OCI-M1 (cell line): ENCODE data around the gene MAP3K8.
"Not testable (repeated sequence)": the region's sequence is repeated elsewhere in the genome, so short reads cannot be mapped to it uniquely, and the experiment has no call there.

Experiments
- DNase-seq: peaks from one replicate; lab custom pipeline; 2025; lab: John Stamatoyannopoulos, UW

Gene MAP3K8

DNA sequence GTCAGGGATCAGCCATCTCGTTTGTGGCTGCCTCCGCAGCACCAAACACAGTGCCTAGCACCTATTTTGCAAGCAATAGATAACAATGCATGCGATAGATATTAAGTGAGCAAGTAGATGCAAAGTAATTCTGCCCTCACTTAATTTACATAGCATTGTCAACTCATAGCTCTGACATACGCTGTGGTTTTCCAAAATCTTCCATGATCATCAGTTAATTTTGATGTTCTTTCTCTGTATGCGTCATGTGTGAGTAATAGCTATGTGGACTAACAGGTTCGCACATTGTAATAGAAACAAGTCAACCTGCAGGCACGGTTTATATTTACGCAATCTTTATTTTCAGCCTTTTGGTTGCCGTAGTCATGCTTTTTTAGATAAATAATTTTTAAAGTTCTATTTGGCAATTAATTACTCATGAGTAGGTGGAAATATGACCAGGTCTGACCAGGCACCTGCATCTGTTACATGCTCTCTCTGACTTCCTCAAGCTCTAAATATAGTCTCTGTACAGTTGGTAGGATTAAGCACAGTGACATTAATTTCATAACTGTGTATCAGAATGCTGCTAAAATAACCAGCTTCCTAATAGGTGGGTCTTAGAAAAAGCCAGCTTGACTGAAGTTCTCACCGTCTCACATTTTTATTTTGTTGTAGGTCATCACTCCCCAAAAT lies 13.3 kb downstream of the MAP3K8 start:
- DNase-seq = no peak

DNA sequence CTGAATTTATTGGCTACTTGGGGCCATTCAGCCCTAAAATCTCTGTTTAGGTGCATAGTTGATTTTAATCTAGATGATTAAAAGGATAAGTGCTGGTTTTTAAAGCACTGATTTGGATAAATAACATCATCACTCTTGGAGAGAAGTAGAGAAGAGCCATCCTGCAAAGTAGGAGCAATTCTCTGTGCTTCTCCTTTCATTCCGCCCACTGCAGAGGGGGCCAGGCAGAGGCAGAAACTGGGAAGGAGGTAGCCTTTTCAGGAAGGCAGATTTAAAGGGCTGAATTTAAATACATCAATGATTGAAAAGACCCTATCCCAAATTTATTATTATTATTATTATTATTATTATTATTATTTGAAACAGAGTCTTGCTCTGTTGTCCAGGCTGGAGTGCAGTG lies 14.1 kb downstream of the MAP3K8 start:
- DNase-seq = no peak

DNA sequence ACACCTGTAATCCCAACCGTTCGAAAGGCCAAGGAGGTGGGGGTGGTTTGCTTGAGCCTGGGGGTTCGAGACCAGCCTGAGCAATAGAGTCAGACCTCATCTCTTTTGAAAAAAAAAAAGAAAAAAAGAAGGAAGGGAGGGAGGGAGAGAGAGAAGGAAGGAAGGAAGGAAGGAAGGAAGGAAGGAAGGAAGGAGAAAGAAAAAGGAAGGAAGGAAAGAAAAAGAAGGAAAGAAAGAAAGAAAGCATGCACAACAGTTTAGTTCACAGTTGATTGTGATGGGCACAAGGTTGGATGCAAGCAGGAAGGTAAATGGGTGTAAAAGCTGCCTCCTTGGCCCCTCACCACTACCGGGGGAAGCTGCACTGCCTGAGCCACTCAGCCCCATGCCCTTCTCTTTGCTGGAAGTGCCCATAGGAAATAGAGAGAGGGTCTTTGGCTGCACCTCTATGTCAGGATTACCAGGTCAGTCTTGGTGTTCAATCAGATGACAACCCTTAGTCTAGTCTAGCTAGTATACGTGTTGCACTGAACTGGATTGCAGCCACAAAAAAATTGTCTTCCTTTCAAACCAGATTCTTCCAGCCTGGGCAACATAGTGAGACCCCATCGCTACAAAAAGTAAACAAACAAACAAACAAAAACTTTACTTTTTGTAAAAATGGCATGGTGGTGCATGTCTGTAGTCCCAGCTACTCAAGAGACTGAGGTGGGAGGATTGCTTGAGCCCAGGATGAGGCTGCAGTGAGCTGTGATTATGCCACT lies 20.0 kb downstream of the MAP3K8 start:
- no peak for DNase-seq

DNA sequence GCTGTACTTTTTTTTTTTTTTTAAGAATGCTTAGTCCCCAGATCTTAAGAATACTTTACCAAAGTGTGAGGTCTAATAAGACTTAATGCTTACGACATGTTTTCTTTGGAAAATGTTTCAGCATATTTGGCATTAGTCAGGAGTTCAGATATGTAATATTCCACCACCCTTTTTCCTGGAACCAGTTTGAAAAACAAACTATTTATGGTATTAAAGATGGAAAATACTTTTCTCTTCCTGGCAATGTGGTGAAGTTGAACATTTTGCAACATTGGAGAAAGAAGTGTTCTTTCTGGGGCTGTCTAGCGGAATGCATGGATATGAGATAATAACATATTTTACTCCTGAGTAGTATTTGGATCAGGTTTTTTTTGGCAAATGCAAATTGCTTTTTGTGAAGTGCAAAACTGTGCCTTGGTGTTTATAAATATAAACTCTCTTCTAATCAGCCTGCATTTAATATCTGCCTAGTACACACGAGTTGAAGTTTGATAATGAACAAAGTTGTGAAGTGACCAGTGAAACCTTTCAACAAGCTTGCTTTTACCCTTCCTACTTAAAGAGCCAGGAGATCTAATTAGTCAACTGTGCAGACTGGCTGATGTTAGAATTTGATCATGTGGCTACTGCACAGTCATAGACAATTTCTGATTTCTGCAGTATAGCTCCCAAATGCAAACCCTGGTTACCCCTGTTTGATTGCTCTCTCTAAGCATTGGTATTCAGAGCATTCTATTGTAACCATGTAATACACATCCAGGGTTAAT lies 20.9 kb downstream of the MAP3K8 start:
- no peak for DNase-seq

DNA sequence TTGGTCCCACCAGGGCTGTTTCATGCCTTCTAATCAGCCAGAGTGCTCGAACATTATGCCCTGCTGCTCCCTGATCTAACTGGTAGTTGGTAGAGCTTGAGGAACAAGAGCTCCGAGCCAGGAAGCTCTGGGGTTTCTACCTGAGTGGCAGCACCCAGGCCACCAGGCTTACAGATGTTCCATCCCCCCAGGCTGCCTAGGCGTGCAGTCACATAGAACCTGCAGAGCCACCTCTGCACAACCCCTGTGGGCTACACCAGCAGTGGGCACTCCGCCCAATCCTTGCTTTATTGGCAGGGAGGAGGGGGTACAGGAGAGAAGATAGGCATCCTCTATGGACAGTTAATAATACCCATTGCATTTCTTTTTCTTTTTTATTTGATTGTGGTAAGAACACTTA lies 21.8 kb downstream of the MAP3K8 start:
- DNase-seq = no peak

DNA sequence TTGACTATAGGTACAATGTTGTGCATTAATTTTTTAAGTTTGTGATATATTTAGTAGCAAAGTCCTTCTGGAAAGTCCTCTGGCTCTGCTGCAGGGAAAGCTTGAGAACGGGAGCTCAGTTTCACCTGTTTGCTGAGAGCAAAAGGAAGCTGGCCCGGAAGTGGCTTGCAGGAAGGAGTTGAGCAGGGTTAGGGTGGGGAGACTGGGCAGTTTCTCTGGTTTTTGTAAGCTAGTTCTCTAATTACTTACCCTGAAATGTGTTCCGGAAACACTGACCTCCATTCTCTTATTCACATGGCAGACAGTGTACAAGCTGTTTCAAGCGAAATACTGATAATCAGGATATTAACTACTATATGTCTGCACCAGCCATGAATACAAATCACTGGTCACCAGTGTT lies 22.3 kb downstream of the MAP3K8 start:
- DNase-seq = no peak

DNA sequence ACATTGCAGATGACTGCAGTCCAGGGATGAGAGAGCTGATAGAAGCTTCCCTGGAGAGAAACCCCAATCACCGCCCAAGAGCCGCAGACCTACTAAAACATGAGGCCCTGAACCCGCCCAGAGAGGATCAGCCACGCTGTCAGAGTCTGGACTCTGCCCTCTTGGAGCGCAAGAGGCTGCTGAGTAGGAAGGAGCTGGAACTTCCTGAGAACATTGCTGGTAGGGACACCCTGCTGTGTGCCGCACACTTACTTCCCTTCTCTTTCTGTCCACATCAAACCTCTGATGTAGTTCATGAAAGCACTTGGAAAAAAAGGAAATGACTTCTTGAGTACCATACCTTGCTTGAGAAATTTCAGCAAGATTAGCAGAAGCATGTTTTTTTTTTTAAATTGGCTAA lies 25.3 kb downstream of the MAP3K8 start:
- no peak for DNase-seq

DNA sequence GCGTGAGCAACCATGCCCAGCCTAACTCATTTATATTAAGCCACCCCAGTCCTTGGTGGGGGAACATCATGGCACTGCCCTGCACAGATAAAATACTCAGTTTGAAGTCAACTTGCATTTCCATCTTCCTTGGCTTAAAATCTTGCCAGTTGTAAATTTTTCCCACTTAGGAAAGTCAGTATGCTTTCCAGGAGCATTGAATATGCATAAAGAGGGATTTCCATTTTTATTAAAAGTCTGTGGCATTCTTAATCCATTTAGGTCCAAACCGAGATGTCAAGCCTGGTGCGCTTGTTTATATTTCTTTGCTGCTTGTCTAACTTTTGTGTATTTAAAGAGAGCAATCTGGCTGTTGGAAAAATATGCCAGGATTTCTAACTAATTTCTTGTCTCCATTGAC lies 26.1 kb downstream of the MAP3K8 start:
- DNase-seq = no peak

DNA sequence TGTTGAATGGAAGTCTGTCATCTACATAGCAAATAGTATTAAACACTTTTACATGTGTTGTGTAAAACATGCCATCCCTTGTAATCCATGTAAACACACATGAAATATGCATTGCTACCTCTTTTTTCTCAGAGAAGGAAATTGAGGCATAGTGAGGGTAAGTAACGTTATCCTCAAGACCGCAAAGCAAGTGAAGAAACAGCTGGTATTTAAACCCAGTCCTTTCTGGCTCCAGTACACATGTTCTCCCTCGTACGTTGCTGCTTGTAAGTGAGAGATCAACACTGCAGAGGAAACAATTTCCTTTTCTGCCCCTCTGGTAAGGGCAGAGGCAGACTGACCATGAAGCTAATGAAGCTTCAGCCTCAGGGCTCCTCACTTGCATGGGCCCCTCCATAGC lies 28.5 kb downstream of the MAP3K8 start:
- no peak for DNase-seq

DNA sequence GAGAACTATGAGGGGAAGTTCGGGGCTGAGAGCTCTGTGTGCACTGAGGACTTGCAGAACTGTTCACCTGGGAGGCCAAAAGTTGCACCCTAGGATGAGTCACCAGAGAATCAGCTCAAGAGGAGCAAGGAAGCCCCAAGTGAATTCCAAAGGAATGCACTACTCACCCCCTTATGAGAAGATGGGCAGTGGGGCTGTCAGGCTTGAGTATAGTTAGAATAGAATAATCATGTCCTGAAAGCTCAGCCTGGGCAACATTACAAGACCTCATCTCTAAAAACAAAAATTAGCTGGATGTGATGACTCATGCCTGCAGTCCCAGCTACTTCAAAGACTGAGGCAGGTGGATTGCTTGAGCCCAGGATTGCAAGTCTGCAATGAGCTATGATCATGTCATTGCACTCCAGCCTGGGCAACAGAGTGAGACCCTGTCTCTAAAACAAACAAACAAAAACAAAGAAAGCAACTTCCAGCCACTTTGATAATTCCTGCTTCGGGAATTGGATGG lies 30.0 kb downstream of the MAP3K8 start:
- DNase-seq = peak; percentile 11

DNA sequence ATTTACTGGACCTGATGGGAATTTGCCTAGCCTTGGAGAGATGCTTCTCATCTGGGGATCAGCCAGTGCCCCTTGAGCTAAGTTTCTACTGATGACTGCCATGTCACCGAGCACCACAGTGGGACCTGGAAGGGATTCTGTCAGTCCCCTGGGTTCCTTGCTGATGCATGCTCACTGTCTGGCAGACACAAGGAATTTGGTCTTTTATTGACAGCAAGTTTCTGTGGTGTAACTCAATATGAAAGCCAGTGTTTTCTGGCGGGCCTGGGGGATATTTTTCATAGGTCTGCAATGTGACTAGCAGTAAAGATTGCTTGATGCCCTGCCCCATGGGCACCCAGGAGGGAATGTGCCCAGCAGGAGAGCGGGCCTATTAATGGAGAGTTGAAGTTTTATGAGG lies 30.7 kb downstream of the MAP3K8 start:
- no peak for DNase-seq

DNA sequence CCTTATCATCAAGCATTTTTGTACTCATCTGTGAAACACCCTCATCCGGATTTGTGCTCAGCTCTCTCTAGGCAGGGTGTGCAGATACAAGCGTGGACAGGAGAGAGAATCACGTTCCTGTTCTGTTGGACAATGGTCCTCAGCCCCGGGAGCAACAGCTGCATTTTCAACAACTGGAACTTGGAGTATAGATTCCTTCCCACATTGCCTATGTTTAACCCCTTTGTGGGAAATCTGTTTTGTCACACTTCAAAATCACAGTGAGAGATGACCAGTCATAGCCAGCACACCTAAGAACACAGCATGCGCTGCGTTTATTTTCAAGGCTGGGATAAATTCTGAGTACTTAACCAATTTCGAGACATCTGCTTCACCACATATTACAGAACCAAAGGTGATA lies 32.5 kb downstream of the MAP3K8 start:
- DNase-seq = no peak

DNA sequence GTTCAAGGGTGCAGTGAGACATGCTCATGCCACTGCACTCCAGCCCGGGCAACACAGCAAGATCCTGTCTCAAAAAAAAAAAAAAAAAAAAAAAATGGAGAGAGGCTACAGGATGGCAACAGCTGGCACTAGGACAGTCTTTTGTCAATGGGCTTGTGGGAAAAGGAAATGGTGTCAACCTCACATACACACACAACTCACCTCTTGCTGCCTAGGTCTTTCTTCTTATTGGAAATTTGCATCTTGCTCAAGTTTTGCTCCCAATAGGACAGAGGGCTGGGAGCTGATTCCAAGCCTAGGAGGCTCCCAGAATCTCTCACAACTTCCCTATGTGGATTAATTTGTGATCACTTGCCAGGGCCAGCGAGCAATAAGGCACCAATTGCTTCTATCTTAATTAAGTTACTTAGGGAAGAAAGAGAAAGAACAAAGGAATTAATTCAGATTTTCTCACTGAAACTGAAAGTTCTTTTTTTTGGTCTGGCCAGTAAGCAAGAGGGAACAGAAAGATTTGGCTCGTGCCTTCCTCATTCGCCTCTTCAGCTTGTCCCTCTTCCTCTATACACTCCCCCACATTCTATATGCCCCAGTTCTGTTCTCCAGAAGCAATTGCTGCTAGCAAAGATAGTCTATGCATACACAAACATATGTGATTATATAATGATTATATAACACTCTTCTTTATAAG lies 33.8 kb downstream of the MAP3K8 start:
- DNase-seq = peak; percentile 85

DNA sequence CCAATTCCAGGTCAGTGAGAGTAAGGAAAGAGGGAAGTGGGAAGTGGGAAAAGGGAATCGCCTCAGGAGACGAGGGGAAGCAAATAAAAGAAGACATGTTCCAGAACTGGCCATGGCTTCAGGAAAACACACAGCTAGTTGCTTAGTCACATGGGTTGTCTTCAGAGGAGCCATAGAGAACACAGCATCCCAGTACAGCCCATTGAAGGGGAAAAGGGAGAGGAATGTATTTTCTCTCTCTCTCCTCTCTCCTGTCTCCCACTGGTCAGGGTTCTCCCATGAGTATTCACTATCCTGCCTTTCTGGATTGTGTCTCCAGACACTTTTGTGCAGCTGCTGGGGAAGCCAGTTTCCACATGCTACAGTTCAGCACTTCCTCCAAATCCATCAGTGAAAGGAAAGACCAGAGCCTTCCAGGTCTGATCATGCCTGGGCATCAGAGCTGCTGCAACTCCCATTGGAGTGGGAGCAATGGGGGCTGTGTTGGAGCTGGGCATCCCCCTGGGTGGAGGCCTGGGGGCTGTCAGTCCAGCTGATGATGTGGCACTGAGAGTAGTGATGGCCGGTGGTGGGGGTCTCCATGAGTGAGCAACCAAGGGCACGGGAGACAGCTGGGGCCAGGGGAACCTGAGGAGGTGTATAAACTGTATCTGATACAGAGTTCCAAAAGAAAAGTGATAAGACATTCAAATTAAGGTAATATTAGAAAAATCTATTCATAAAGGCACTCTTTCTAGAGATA lies 38.6 kb downstream of the MAP3K8 start:
- no peak for DNase-seq

DNA sequence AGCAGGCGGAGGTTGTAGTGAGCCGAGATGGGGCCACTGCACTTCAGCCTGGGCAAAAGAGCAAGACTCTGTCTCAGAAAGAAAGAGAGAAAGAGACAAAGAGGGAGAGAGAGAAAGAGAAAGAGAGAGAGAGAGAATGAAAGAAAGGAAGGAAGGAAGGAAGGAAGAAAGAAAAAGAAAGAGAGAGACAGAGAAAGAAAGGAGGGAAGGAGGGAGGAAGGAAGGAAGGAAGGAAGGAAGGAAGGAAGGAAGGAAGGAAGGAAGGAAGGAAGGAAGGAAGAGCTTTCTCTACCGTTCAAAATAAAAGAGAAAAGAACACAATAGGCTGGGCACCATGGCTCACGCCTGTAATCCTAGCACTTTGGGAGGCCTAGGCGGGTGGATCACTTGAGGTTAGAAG lies 41.5 kb downstream of the MAP3K8 start:
- not testable (repeated sequence) for DNase-seq

DNA sequence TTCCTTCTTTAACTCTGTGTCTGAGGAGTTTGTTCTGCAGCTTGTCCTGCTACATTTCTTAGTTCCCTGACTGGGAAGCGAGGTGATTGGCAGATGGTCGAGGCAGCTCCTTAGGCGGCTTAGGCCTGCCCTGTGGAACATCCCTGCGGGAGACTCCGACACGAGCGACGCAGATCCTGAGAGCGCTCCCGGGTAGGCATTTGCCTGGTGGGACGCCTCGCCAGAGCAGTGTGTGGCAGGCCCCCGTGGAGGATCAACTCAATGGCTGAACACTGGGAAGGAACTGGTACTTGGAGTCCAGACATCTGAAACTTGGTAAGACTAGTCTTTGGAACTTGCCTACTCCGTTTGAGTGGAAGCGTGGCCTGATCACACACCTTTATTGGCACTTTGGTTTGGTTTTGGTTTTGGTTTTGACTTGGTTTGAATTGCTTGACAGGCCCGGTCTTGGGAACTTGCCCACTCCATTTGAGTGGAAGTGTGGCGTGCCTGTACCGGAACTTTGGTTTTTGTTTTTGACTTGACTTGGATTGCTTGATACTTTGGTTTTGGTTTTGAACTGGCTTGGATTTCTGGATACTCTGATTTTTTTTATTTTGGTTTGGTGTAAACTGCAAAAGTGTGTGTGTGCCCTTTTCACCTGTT lies 42.6 kb downstream of the MAP3K8 start:
- no peak for DNase-seq

DNA sequence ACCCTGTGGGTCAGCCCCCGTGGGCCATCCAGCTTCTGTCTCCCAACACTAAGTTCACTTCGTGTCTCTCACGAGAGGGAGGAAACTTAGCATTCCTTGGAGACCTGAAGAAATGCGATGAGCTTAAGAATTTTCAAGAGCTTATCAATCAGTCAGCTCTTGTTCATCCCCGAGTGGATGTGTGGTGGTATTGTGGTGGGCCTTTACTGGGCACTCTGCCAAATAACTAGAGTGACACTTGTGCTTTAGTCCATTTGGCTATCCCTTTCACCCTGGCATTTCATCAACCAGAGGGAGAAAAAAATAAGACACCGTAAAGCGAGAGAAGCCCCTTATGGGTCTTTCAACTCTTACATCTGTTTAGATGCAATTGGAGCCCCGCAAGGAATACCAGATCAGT lies 45.5 kb downstream of the MAP3K8 start:
- not testable (repeated sequence) for DNase-seq

DNA sequence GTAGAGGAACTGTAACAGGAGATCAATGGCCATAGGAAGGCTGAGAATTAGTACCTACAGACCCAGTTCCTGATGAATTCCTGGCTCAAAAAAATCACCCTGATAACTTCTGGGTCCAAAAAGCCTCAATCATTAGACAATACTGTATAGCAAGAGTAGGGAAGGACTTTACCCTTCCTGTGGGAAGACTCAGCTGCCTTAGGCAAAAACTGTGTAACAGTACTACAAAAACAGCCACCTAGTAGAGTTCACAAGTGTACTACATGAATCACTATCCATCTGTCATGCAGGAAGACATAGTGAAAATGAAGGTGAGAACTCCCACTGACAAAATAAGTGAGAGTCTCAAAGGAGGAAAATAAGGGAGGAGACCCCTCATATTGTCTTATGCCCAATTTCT lies 47.6 kb downstream of the MAP3K8 start:
- no peak for DNase-seq

DNA sequence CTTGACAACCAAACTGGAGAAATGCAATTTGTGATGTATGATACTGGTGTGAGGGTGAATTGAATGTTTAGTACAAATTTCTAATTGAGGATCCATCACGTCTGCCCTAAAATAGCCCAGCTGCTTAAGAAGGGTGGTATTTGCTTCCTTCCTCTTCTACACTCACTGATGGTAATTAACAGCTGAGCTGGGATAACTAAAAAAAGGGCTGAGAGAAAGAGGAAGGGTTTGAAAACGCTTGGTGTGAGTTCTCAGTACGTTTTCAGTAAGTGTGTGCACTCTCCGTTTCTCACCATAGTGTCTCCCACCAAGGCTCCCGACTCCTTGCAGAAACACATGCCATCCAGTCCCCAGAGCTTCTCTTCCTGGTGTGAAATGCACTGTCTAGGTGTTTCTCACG lies 54.3 kb downstream of the MAP3K8 start:
- DNase-seq = peak; percentile 43

DNA sequence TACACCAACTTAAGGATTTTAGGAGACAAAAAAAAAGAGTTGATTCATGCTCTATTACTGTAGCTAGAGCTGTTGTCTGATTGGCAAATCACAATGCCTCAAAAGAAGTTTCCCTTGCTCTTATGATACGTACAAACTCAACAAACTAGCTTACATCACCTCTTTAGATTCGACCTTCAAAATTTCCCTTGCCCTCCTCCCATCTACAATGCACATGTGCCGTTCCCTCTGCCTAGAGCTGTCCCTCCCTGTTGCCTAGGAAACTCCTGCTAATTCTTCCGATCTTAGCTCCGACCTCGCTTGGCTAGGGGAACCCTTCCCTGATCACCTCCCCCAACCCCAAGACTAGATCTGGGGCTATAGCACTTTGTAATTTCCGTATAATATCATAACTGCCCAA lies 55.4 kb downstream of the MAP3K8 start:
- DNase-seq = no peak
